Kidney epithelial cell (primary cell): ENCODE measurements around the gene ATP6V1F. TPM values are rescaled to one million over a fixed set of nuclear protein-coding genes. Genes with fewer than 3 reads are reported as not detected.

Source experiments
- DNase-seq: peaks from one replicate; pipeline ENCODE4 v3.0.0-alpha.2; 2010; ENCODE audit warnings: low read depth
- H3K27me3 ChIP-seq: 2 replicates; pipeline ENCODE4 v1.6.0; 2011; ENCODE audit warnings: low read length; ENCODE audit not compliant: control insufficient read depth, insufficient read depth
- H3K36me3 ChIP-seq: 2 replicates; pipeline ENCODE4 v1.5.1; 2011; ENCODE audit warnings: low read length; ENCODE audit not compliant: control insufficient read depth, insufficient read depth
- H3K4me3 ChIP-seq: 2 replicates; pipeline ENCODE4 v1.5.1; 2011; ENCODE audit warnings: low read depth, mild to moderate bottlenecking, control low read depth, low read length
- CTCF ChIP-seq: IDR thresholded peaks from 2 replicates; pipeline ENCODE4 v1.5.1; 2011; ENCODE audit warnings: mild to moderate bottlenecking, moderate library complexity, low read length, control low read depth, inconsistent platforms; ENCODE audit not compliant: insufficient read depth, poor library complexity, severe bottlenecking
- total RNA-seq: library from RNA; depleted of rRNA; stranded (reverse); fragments of >200 nt; gene quantifications from 2 replicates; pipeline ENCODE4 v1.2.3, GENCODE V29; 2015

Gene ATP6V1F
- total RNA-seq, 1 donor from 2014 or later, result 225 TPM

DNA sequence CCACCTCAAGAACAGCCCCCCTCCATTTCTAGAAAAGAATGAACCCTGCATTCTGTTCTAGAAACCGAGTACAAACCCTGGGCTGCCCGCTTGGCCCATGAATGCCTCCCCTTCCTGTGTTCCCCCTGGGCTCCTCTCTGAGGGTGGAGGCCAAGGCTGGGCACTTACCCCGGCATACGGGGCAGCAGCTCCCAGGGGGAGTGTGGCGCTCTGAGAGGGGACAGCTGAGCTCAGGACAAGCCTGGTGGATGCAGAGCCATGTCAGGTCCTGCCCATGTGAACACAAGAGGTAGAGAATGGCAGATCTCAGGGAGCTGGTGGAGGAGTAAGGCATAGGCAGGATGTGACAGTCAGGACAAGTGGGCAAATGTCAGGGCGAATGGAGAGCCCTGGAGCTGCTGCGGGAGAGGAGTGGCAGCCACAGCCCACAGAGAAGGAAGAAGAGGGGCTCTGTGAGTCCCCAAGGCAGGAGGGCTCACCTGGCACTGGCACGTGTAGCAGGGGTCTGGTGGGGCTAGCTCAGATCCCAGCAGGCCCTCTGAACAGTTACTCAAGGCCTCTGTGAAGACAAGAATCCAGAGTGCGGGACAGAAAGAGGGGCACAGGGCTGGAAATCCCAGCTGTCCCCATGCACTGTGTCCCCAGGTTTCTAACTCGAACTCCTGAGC lies 18.9 kb downstream of the ATP6V1F start:
- H3K36me3 ChIP-seq, result no peaks in the 10 kb centered on the region
- TF ChIP-seq CTCF, result no peak
- H3K4me3 ChIP-seq, result no peak overlapping the region
- peaks cover 3% of the 10 kb centered on the region for H3K27me3 ChIP-seq
- no peak for DNase-seq

GRCh38 chr7:128882134-128882533 lies 19.5 kb downstream of the ATP6V1F start:
- H3K27me3 ChIP-seq, result peaks cover 3% of the 10 kb centered on the region
- H3K4me3 ChIP-seq, result no peak overlapping the region
- TF ChIP-seq CTCF, result no peak
- H3K36me3 ChIP-seq, result no peaks in the 10 kb centered on the region
- DNase-seq, result no peak

DNA sequence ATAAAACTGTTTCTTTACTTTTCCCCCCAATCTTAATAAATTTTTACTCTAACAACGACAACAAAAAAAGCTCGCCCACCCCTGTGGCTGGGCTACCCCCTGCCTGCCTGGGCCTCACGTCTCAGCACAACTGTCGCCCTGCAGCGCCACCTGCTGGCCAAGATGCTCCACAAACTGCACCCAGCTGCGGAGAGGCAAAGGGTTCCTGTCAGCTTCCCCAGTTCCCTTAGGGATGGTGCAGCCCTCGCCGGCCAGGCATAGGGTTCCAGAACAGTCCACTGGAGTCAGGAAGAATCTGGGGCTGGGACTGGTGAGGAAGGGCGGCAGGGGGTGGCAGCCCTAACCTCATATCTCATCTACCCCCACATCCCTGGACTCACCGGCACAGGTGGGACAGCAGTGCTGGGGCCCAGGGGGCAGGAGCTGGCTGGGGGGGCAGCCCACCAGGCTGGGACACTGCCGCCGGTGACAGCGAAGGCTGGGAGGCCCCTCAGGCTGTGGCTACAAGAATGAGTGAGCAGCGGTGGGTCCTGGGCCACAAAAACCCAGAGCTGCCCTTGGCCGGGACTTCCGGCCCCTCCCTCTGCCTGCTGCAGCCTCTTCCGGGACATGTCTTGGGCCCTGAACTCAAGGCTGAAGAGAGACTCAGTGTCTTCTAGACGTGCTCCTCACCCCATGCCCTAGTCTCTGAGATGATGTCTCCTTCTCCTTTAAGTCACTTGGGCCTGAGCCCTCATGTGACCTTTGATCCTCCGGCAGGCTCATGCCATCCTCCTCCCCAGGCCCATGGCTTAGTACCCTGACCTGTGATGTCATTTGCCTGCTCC lies 21.2 kb downstream of the ATP6V1F start:
- Histone ChIP-seq H3K27me3 (peaks cover 3% of the 10 kb centered on the region), H3K36me3 (no peaks in the 10 kb centered on the region), H3K4me3 (no peak overlapping the region)
- peak; percentile 89 for TF ChIP-seq CTCF
- DNase-seq, result no peak

DNA sequence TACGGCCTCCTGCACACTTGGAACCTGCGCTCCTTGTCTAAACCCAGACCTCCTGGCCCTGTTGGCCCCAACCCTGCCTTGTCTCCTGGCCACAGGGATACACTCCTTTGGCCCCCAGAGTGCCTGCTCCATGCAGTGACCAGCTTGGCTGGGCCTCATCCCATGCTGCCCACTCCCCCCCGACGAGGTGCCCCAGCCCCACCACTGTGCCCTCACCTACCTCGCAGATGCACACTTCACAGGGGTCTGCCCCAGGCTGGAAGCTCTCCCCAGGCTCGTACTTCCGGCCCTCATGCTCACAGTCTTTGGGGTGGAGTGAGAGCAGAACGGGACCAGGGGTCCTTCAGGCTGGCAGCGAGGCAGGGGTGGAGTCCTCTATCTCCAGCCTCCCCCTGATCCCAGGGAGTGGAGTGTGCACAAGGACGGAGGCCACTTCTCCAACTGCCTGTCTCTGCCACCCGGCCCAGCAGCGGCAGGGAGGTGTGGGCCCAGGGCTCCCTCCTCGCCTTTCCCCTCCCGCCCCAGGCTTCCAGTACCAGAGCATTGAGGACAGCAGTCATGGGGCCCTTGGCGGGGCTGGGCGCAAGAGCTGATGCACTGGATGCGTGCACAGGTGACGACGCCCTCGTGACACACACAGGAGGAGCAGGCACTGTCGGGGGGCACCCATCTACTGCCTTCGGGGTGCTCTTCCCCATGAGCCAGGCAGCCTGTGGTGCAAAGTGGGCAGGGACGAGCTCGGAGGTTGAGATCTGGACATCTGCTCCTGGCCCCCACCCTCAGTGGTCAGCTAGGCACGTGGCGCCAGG lies 22.1 kb downstream of the ATP6V1F start:
- H3K4me3 ChIP-seq, result no peak overlapping the region
- DNase-seq, result no peak
- no peaks in the 10 kb centered on the region for H3K36me3 ChIP-seq
- TF ChIP-seq CTCF, result no peak
- peaks cover 3% of the 10 kb centered on the region for H3K27me3 ChIP-seq

DNA sequence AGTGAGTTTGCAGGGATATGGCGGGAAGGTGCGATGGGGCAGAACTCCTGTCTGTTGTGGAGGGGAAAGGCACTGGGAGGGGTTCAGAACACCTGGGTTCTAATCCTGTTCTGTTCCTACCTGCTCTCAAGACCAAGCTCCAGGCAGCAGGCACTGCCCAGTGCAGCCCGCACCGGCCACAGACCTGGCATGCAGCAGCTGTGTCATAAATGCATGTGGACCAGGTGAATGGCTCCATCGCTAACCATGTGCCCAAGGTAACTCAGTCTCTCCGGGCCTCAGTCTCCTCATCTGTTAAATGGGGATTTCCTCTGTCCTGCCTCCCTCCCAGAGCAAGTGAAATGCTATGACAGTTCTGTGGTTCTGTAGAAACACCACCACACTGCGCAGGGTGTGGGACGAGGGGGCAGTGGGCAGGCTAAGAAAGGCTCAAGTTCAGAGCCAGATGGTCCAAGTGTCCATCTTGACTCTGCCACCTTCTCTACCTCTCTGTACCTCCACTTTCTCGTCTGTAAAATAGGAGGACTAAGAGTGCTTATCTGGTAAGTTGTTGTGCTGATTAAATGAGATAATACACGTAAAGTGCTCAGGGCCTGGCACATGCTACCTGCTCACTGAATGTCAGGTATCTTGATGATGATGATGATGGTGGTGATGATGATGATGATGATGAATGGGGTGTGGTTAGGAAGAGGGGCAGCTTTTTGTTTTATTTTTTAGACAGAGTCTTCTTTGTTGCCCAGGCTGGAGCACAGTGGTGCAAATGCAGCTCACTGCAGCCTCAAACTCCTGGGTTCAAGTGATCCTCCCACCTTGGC lies 22.9 kb downstream of the ATP6V1F start:
- no peak overlapping the region for H3K4me3 ChIP-seq
- no peak for TF ChIP-seq CTCF
- DNase-seq, result no peak
- H3K27me3 ChIP-seq, result peaks cover 9% of the 10 kb centered on the region
- H3K36me3 ChIP-seq, result no peaks in the 10 kb centered on the region
